ENCODE measurements around the gene DIPK1B. TPM values are rescaled to one million over a fixed set of nuclear protein-coding genes. Genes with fewer than 3 reads are reported as not detected.

The DIPK1B gene
- total RNA-seq, 6 donors from 2014 or later = 9.7 to 24.1 (median 17.0) TPM

DNA sequence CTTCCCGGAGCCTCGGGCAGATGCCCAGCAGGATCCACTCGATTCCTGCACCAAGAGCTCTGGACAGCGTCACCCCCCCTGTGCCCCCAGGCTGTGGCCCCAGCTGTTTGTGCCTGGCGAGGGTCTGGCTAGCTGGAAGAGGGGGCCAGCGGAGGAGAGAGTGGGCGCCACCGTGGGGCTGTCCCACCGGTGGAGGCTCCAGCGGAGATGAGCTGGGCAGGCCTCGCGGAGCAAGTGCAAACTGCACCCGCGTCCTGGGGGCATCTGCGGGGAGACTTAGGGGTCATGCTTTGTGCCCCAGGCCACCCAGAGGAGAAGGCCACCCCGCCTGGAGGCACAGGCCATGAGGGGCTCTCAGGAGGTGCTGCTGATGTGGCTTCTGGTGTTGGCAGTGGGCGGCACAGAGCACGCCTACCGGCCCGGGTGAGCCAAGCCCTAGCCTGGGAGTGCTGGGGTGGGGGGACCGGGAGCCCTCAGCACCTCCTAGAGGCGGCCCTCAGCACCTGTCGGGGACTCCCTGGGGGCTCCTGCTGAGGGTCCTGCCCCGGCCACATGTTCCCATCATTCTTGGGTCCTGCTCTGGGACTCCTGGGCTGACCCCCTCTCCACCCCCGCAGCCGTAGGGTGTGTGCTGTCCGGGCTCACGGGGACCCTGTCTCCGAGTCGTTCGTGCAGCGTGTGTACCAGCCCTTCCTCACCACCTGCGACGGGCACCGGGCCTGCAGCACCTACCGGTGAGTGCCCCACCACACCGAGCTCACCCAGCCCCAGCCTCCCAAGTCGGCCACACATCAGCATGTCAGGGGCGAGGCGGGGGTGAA is 44.2 kb upstream of the DIPK1B start:
- Histone ChIP-seq H3K27me3 (peaks cover 0 to 14% (median 6%) of the 10 kb centered on the region in 4 donors), H3K36me3 (peaks cover 0 to 88% (median 38%) of the 10 kb centered on the region in 4 donors), H3K4me1 (peaks cover 14 to 50% (median 31%) of the 10 kb centered on the region in 4 donors), H3K9me3 (no peaks in the 10 kb centered on the region), H3K4me3 (peak overlapping the region; percentile 52 to 64 (median 61)), H3K27ac (peak overlapping the region; percentile 81 to 91 (median 84))
- ATAC-seq (ENCODE audit: low FRiP score in 2 of 2) = no peak
- DNase-seq = peak in 1 of 2 donors; percentile 84
- WGBS, 2 donors = 56 to 59% methylated on average over 11 to 36 of the region's 40 CpGs
- peak in 1 of 4 donors; percentile 10 for TF ChIP-seq POLR2A (IDR thresholded peaks at IDR 0.05)
- TF ChIP-seq, protein P1, sequence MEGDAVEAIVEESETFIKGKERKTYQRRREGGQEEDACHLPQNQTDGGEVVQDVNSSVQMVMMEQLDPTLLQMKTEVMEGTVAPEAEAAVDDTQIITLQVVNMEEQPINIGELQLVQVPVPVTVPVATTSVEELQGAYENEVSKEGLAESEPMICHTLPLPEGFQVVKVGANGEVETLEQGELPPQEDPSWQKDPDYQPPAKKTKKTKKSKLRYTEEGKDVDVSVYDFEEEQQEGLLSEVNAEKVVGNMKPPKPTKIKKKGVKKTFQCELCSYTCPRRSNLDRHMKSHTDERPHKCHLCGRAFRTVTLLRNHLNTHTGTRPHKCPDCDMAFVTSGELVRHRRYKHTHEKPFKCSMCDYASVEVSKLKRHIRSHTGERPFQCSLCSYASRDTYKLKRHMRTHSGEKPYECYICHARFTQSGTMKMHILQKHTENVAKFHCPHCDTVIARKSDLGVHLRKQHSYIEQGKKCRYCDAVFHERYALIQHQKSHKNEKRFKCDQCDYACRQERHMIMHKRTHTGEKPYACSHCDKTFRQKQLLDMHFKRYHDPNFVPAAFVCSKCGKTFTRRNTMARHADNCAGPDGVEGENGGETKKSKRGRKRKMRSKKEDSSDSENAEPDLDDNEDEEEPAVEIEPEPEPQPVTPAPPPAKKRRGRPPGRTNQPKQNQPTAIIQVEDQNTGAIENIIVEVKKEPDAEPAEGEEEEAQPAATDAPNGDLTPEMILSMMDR (IDR thresholded peaks at IDR 0.05) = no peak

DNA sequence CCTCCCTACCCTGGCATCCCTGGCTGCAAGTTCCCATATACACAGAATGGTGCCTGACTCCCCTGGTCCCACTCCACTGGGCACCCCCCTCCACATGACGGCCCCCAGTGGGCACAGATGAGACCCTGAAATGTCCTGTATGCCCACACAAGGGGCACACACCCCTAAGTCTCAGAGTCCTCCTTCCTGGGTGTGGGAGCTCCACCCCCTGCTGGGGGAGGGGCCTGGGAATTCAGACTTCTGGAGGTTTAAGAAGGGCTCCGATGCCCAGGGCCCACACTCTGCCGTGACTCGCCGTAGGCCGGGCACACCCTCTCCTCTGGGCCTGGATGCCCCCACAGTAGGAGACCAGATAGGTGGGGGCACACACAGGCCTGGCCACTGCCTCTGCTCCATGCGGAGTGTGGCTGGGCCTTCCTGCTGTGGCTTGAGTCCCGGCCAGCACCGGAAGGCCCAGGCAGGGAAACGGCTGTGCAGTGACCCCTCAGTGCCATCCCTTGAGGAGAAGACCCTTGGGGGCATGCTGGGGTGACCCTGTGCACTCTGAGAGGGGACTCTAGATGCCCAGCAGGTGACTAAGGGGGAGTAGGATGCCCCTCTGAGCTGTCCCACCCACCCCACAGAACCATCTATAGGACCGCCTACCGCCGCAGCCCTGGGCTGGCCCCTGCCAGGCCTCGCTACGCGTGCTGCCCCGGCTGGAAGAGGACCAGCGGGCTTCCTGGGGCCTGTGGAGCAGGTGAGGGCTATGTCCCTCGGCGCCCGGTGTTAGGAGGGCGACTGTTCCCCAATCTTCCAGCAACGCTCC is 43.2 kb upstream of the DIPK1B start:
- Histone ChIP-seq H3K9me3 (no peaks in the 10 kb centered on the region), H3K4me3 (peak overlapping the region; percentile 30 to 64 (median 56)), H3K4me1 (peaks cover 14 to 56% (median 31%) of the 10 kb centered on the region in 4 donors), H3K27ac (peak overlapping the region; percentile 81 to 91 (median 84)), H3K27me3 (peaks cover 0 to 14% (median 6%) of the 10 kb centered on the region in 4 donors), H3K36me3 (peaks cover 0 to 90% (median 44%) of the 10 kb centered on the region in 4 donors)
- 48 to 68% methylated on average over 13 to 18 of the region's 23 CpGs for WGBS, 2 donors
- DNase-seq (peak in 1 of 2 donors; percentile 65), ATAC-seq (ENCODE audit: low FRiP score in 2 of 2) (no peak)
- TF ChIP-seq POLR2A (IDR thresholded peaks at IDR 0.05) (peak in 2 of 4 donors; percentile 25 to 57), POLR2AphosphoS5 (IDR thresholded peaks at IDR 0.05) (peak in 1 of 2 donors; percentile 26)
- TF ChIP-seq, protein P1 (IDR thresholded peaks at IDR 0.05) = no peak

DNA sequence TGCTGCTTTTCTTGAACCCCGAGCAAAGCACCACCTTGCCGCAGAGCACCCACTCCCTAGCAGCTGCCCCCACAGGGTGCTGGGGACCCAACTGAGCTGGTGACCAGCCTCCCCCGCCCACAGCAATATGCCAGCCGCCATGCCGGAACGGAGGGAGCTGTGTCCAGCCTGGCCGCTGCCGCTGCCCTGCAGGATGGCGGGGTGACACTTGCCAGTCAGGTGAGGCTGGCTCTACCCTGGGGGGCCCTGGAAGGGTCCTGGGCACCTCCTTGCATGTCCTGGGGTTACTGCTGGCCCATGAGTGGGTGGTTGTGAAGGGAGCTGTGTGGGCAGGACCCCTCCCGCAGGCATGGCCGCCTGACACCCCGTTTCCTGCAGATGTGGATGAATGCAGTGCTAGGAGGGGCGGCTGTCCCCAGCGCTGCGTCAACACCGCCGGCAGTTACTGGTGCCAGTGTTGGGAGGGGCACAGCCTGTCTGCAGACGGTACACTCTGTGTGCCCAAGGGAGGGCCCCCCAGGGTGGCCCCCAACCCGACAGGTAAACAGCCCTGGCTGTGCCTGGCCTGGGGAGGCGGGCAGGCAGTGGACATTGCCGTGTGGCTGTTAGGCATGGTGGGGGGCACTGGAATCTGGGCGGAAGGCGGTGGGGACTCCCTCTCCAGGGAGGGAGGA is 42.4 kb upstream of the DIPK1B start:
- TF ChIP-seq POLR2A (IDR thresholded peaks at IDR 0.05) = peak in 1 of 4 donors; percentile 23
- no peak for TF ChIP-seq EP300 (IDR thresholded peaks at IDR 0.05)
- TF ChIP-seq POLR2AphosphoS5 (IDR thresholded peaks at IDR 0.05) = peak in 1 of 2 donors; percentile 37
- TF ChIP-seq, protein P1 (IDR thresholded peaks at IDR 0.05) = no peak
- ATAC-seq (ENCODE audit: low FRiP score in 2 of 2) = no peak
- Histone ChIP-seq H3K9me3 (no peaks in the 10 kb centered on the region), H3K4me3 (peak overlapping the region; percentile 30 to 64 (median 56)), H3K27ac (peak overlapping the region; percentile 81 to 91 (median 84)), H3K4me1 (peaks cover 17 to 64% (median 36%) of the 10 kb centered on the region in 4 donors), H3K27me3 (peaks cover 0 to 11% (median 6%) of the 10 kb centered on the region in 4 donors), H3K36me3 (peaks cover 0 to 89% (median 40%) of the 10 kb centered on the region in 4 donors)
- 28 to 63% methylated on average over 3 to 20 of the region's 23 CpGs for WGBS, 2 donors
- DNase-seq = peak in 1 of 2 donors; percentile 79

DNA sequence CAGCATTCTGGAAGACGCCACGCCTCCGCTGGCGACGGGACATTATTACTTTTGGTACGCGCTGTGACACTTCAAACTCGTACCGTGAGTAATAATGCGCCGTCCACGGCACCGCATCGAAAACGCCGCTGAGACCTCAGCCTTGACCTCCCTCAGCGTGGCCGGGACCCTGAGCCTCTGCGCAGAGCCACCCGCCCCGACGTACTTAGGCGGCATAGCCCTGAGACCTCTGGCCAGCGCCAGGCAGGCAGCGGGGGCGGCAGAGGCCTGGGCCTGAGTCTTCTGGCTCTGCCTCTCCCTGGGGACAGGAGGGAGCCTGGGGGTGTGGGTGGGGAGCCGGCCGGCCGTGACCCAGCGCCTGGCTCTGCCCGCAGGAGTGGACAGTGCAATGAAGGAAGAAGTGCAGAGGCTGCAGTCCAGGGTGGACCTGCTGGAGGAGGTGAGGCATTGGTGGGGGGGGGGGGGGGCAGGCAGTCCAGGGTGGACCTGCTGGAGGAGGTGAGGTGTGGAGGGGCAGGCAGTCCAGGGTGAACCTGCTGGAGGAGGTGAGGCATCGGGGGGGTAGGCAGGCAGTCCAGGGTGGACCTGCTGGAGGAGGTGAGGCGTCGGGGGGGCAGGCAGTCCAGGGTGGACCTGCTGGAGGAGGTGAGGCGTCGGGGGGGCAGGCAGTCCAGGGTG is 41.7 kb upstream of the DIPK1B start:
- Histone ChIP-seq H3K27ac (peak overlapping the region; percentile 81 to 91 (median 84)), H3K4me3 (peak overlapping the region; percentile 14 to 64 (median 56)), H3K9me3 (no peaks in the 10 kb centered on the region), H3K27me3 (peaks cover 0 to 8% (median 3%) of the 10 kb centered on the region in 4 donors), H3K4me1 (peaks cover 16 to 66% (median 33%) of the 10 kb centered on the region in 4 donors), H3K36me3 (peaks cover 0 to 87% (median 38%) of the 10 kb centered on the region in 4 donors)
- DNase-seq = peak in 1 of 2 donors; percentile 83
- WGBS, 2 donors = 54 to 71% methylated on average over 20 to 36 of the region's 36 CpGs
- TF ChIP-seq POLR2AphosphoS5 (IDR thresholded peaks at IDR 0.05) = peak in 1 of 2 donors; percentile 37
- TF ChIP-seq POLR2A (IDR thresholded peaks at IDR 0.05) = no peak
- no peak for ATAC-seq (ENCODE audit: low FRiP score in 2 of 2)
